K562 (cell line): ENCODE data around the gene U2AF1L4. TPM values are rescaled to one million over a fixed set of nuclear protein-coding genes. Genes with fewer than 3 reads are reported as not detected.

Experiments
- CREB1 ChIP-seq, 2 experiments: sonication (generic) in 1 of 2; formaldehyde crosslinking in 1 of 2; IDR thresholded peaks; 2 replicates each; pipeline versions ENCODE4 v1.6.1 to v1.8.0; 2012 to 2022; ENCODE audit warnings: inconsistent platforms in 1 of 2, mild to moderate bottlenecking in 1 of 2, missing genetic modification reagents in 1 of 2, moderate library complexity in 1 of 2
- ESRRB ChIP-seq: fragments of 250-450 bp; sonication (Bioruptor Pico); IDR thresholded peaks from 2 replicates; pipeline ENCODE4 v1.5.0; 2020; ENCODE audit warnings: mild to moderate bottlenecking, moderate library complexity, borderline replicate concordance
- FIP1L1 ChIP-seq: fragments of 200-400 bp; formaldehyde crosslinking; IDR thresholded peaks from 2 replicates; pipeline ENCODE4 v1.6.1; 2018; ENCODE audit warnings: mild to moderate bottlenecking, low read depth, low read length; ENCODE audit not compliant: poor library complexity, severe bottlenecking
- HDAC1 ChIP-seq, 2 experiments: fragments of 450-650 bp; IDR thresholded peaks; 2 replicates each; pipeline ENCODE4 v1.6.1; 2016 to 2017; ENCODE audit warnings: inconsistent platforms in 1 of 2, mild to moderate bottlenecking in 1 of 2, moderate library complexity in 1 of 2
- PTBP1 ChIP-seq: fragments of 200-400 bp; formaldehyde crosslinking; IDR thresholded peaks from 2 replicates; pipeline ENCODE4 v1.6.1; 2017; ENCODE audit warnings: low read depth, low read length
- RBM22 ChIP-seq: fragments of 200-400 bp; formaldehyde crosslinking; IDR thresholded peaks from 2 replicates; pipeline ENCODE4 v1.6.1; 2018; ENCODE audit warnings: low read length, low read depth; ENCODE audit not compliant: poor library complexity, severe bottlenecking
- SMAD4 ChIP-seq: fragments of 250-450 bp; sonication (Bioruptor Pico); conservative IDR thresholded peaks from 2 replicates; pipeline ENCODE4 v1.8.0; 2021; ENCODE audit warnings: inconsistent platforms, mild to moderate bottlenecking, moderate library complexity
- ZC3H11A ChIP-seq: IDR thresholded peaks from 2 replicates; pipeline ENCODE4 v1.6.1; 2012; ENCODE audit warnings: low read depth, low read length, improper control_type of control experiment
- ZNF324 ChIP-seq: fragments of 250-450 bp; sonication (Bioruptor Pico); IDR thresholded peaks from 2 replicates; pipeline ENCODE4 v1.4.0; 2020; ENCODE audit warnings: mild to moderate bottlenecking
- polyA plus RNA-seq, 8 experiments: library from polyadenylated mRNA; depleted of rRNA in 4 of 8; stranded (reverse) in 5 of 8; unstranded in 3 of 8; fragments of >200 nt; fragmentation: Nextera tagmentation in 2 of 8; fragmentation: Illumina TruSeq in 1 of 8; extraction: Ambion mirVana in 2 of 8; extraction: Trizol in 1 of 8; gene quantifications; 2 replicates each; pipeline versions ENCODE4 v1.2.1 to v1.2.3, GENCODE V29; 2011 to 2014; ENCODE audit warnings: inconsistent platforms in 1 of 8, missing spikeins in 1 of 8
- total RNA-seq, 7 experiments: library from RNA; depleted of rRNA in 6 of 7; stranded (reverse); fragments of >200 nt in 6 of 7; fragmentation: Illumina TruSeq in 2 of 7; extraction: Trizol in 2 of 7; gene quantifications; 2 replicates each; pipeline versions ENCODE4 v1.2.1 to v1.2.3, GENCODE V29; 2011 to 2021; ENCODE audit warnings: low replicate concordance in 1 of 7
- TF ChIP-seq, protein P1 (sequence below): fragments of 450-650 bp; IDR thresholded peaks from 2 replicates; pipeline ENCODE4 v1.6.1; 2016; ENCODE audit warnings: mild to moderate bottlenecking, moderate library complexity

The U2AF1L4 gene
- total and polyA plus RNA-seq, 9 of the 15 experiments (the other 6 are each of a cell fraction or from before 2014, with no cell fraction given) = 8.4 to 19.5 (median 12.6) TPM

DNA sequence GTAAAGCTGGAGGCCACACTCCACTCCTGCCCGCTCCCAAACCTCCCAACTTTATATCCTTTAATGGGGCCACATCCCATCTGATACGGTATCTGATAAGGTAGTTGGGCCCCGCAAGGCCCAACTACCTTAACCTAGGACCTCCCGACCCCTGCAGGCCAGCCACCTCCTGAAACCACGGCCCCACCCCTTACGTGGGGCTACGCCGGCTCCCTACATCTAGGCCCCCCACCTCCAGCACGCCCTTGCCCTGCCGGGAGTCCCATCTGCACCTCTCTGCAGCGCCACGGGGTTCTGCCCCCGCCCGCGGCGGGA is 5.2 kb downstream of the U2AF1L4 start (continued):
- TF ChIP-seq HDAC1 (IDR thresholded peaks at IDR 0.05) = peak in 1 of 2 experiments; percentile 19; a peak in 1 of 4 replicates
- TF ChIP-seq, protein P1, sequence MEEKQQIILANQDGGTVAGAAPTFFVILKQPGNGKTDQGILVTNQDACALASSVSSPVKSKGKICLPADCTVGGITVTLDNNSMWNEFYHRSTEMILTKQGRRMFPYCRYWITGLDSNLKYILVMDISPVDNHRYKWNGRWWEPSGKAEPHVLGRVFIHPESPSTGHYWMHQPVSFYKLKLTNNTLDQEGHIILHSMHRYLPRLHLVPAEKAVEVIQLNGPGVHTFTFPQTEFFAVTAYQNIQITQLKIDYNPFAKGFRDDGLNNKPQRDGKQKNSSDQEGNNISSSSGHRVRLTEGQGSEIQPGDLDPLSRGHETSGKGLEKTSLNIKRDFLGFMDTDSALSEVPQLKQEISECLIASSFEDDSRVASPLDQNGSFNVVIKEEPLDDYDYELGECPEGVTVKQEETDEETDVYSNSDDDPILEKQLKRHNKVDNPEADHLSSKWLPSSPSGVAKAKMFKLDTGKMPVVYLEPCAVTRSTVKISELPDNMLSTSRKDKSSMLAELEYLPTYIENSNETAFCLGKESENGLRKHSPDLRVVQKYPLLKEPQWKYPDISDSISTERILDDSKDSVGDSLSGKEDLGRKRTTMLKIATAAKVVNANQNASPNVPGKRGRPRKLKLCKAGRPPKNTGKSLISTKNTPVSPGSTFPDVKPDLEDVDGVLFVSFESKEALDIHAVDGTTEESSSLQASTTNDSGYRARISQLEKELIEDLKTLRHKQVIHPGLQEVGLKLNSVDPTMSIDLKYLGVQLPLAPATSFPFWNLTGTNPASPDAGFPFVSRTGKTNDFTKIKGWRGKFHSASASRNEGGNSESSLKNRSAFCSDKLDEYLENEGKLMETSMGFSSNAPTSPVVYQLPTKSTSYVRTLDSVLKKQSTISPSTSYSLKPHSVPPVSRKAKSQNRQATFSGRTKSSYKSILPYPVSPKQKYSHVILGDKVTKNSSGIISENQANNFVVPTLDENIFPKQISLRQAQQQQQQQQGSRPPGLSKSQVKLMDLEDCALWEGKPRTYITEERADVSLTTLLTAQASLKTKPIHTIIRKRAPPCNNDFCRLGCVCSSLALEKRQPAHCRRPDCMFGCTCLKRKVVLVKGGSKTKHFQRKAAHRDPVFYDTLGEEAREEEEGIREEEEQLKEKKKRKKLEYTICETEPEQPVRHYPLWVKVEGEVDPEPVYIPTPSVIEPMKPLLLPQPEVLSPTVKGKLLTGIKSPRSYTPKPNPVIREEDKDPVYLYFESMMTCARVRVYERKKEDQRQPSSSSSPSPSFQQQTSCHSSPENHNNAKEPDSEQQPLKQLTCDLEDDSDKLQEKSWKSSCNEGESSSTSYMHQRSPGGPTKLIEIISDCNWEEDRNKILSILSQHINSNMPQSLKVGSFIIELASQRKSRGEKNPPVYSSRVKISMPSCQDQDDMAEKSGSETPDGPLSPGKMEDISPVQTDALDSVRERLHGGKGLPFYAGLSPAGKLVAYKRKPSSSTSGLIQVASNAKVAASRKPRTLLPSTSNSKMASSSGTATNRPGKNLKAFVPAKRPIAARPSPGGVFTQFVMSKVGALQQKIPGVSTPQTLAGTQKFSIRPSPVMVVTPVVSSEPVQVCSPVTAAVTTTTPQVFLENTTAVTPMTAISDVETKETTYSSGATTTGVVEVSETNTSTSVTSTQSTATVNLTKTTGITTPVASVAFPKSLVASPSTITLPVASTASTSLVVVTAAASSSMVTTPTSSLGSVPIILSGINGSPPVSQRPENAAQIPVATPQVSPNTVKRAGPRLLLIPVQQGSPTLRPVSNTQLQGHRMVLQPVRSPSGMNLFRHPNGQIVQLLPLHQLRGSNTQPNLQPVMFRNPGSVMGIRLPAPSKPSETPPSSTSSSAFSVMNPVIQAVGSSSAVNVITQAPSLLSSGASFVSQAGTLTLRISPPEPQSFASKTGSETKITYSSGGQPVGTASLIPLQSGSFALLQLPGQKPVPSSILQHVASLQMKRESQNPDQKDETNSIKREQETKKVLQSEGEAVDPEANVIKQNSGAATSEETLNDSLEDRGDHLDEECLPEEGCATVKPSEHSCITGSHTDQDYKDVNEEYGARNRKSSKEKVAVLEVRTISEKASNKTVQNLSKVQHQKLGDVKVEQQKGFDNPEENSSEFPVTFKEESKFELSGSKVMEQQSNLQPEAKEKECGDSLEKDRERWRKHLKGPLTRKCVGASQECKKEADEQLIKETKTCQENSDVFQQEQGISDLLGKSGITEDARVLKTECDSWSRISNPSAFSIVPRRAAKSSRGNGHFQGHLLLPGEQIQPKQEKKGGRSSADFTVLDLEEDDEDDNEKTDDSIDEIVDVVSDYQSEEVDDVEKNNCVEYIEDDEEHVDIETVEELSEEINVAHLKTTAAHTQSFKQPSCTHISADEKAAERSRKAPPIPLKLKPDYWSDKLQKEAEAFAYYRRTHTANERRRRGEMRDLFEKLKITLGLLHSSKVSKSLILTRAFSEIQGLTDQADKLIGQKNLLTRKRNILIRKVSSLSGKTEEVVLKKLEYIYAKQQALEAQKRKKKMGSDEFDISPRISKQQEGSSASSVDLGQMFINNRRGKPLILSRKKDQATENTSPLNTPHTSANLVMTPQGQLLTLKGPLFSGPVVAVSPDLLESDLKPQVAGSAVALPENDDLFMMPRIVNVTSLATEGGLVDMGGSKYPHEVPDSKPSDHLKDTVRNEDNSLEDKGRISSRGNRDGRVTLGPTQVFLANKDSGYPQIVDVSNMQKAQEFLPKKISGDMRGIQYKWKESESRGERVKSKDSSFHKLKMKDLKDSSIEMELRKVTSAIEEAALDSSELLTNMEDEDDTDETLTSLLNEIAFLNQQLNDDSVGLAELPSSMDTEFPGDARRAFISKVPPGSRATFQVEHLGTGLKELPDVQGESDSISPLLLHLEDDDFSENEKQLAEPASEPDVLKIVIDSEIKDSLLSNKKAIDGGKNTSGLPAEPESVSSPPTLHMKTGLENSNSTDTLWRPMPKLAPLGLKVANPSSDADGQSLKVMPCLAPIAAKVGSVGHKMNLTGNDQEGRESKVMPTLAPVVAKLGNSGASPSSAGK = 0 out of 2 replicates have a peak, but pooled peaks have one; percentile 9
- no peak for TF ChIP-seq PTBP1
- peak; percentile 52 for TF ChIP-seq FIP1L1
- no peak for TF ChIP-seq CREB1 (IDR thresholded peaks at IDR 0.05)
- TF ChIP-seq CREB1 (CRISPR knock-in tag; IDR thresholded peaks at IDR 0.05) = 0 out of 2 replicates have a peak, but pooled peaks have one; percentile 24
- 0 out of 2 replicates have a peak, but pooled peaks have one; percentile 16 for TF ChIP-seq SMAD4 (CRISPR knock-in tag)
- TF ChIP-seq RBM22 = peak; percentile 79
- TF ChIP-seq ZNF324 (CRISPR knock-in tag) = no peak
- TF ChIP-seq ESRRB = no peak
- no peak for TF ChIP-seq ZC3H11A
